ENCODE results near the gene CCSAP. TPM values are rescaled to one million over a fixed set of nuclear protein-coding genes. Genes with fewer than 3 reads are reported as not detected.
"Not testable (repeated sequence)": the region's sequence is repeated elsewhere in the genome, so short reads cannot be mapped to it uniquely, and the experiment has no call there.

Gene CCSAP
- total RNA-seq, 1 experiment from 2014 or later, result 6.6 TPM

GRCh38 chr1:229364207-229365065 is 21.6 kb upstream of the CCSAP start:
- no peak for DNase-seq (ENCODE audit: low spot score)

GRCh38 chr1:229363723-229364122 is 20.9 kb upstream of the CCSAP start:
- no peak for DNase-seq (ENCODE audit: low spot score)

- no peak for DNase-seq (ENCODE audit: low spot score)
These were observed 17.6 kb upstream of the CCSAP start for GRCh38 chr1:229360420-229360819.

GRCh38 chr1:229355661-229356060 is 12.8 kb upstream of the CCSAP start:
- DNase-seq (ENCODE audit: low spot score), result no peak

GRCh38 chr1:229354226-229354625 is 11.4 kb upstream of the CCSAP start:
- no peak for DNase-seq (ENCODE audit: low spot score)

GRCh38 chr1:229352975-229353374 is 10.1 kb upstream of the CCSAP start:
- DNase-seq (ENCODE audit: low spot score), result no peak

- no peak for DNase-seq (ENCODE audit: low spot score)
These were observed 6.9 kb upstream of the CCSAP start for GRCh38 chr1:229349463-229350385.

- DNase-seq (ENCODE audit: low spot score), result no peak
These were observed 4.7 kb upstream of the CCSAP start for GRCh38 chr1:229347528-229347927.

- no peak for DNase-seq (ENCODE audit: low spot score)
These were observed 2.3 kb upstream of the CCSAP start for GRCh38 chr1:229344937-229345684.

GRCh38 chr1:229344139-229344538 is 1.3 kb upstream of the CCSAP start:
- no peak for DNase-seq (ENCODE audit: low spot score)

GRCh38 chr1:229341774-229342655 is 832 bp downstream of the CCSAP start:
- peak; percentile 77 for DNase-seq (ENCODE audit: low spot score)

- DNase-seq (ENCODE audit: low spot score), result no peak
These were observed 2.4 kb downstream of the CCSAP start for GRCh38 chr1:229340496-229340895.

GRCh38 chr1:229339520-229339919 is 3.3 kb downstream of the CCSAP start:
- no peak for DNase-seq (ENCODE audit: low spot score)

GRCh38 chr1:229339086-229339485 is 3.8 kb downstream of the CCSAP start:
- DNase-seq (ENCODE audit: low spot score), result no peak

GRCh38 chr1:229336345-229336744 is 6.5 kb downstream of the CCSAP start:
- no peak for DNase-seq (ENCODE audit: low spot score)

GRCh38 chr1:229334716-229335115 is 8.1 kb downstream of the CCSAP start:
- no peak for DNase-seq (ENCODE audit: low spot score)

- DNase-seq (ENCODE audit: low spot score), result no peak
These were observed 8.6 kb downstream of the CCSAP start for GRCh38 chr1:229334269-229334668.

GRCh38 chr1:229328598-229329362 is 14.1 kb downstream of the CCSAP start:
- no peak for DNase-seq (ENCODE audit: low spot score)

- DNase-seq (ENCODE audit: low spot score), result not testable (repeated sequence)
These were observed 15.1 kb downstream of the CCSAP start for GRCh38 chr1:229327765-229328164.

GRCh38 chr1:229326601-229327000 is 16.2 kb downstream of the CCSAP start:
- no peak for DNase-seq (ENCODE audit: low spot score)

All from HT-29 (cell line).